HepG2 (cell line): ENCODE measurements around the gene CCDC6.
"Not testable (repeated sequence)": the region's sequence is repeated elsewhere in the genome, so short reads cannot be mapped to it uniquely, and the experiment has no call there.

Experiments used
- ATF7 ChIP-seq, 2 experiments: fragments of 450-650 bp in 1 of 2; sonication (generic) in 1 of 2; formaldehyde crosslinking in 1 of 2; IDR thresholded peaks; 2 replicates each; pipeline versions ENCODE4 v1.4.0 to v1.6.1; 2016 to 2020; ENCODE audit warnings: antibody characterized with exemption in 1 of 2, mild to moderate bottlenecking in 1 of 2, missing genetic modification reagents in 1 of 2
- CTCF ChIP-seq: sonication (generic); formaldehyde crosslinking; IDR thresholded peaks from 2 replicates; pipeline ENCODE4 v1.5.0; 2020; ENCODE audit warnings: mild to moderate bottlenecking, missing genetic modification reagents, moderate library complexity
- MAFF ChIP-seq: IDR thresholded peaks from 2 replicates; pipeline ENCODE4 v1.6.1; 2011; ENCODE audit warnings: low read depth, low read length, improper control_type of control experiment
- NFRKB ChIP-seq: fragments of 450-650 bp; IDR thresholded peaks from 2 replicates; pipeline ENCODE4 v1.6.1; 2017
- PATZ1 ChIP-seq: sonication (generic); formaldehyde crosslinking; IDR thresholded peaks from 2 replicates; pipeline ENCODE4 v1.4.0; 2020; ENCODE audit warnings: missing genetic modification reagents
- POLR2A ChIP-seq, 2 experiments: IDR thresholded peaks; 2 replicates each; pipeline ENCODE4 v1.6.1; 2011; ENCODE audit warnings: low read depth in 2 of 2, low read length in 2 of 2, mild to moderate bottlenecking in 1 of 2, moderate library complexity in 1 of 2; ENCODE audit not compliant: insufficient read depth in 1 of 2
- REL ChIP-seq: sonication (generic); formaldehyde crosslinking; conservative IDR thresholded peaks from 2 replicates; pipeline ENCODE4 v1.8.0; 2022; ENCODE audit warnings: mild to moderate bottlenecking, missing genetic modification reagents, moderate library complexity
- RFX1 ChIP-seq: fragments of 450-650 bp; IDR thresholded peaks from 2 replicates; pipeline ENCODE4 v1.6.1; 2017
- RNF2 ChIP-seq: fragments of 450-650 bp; conservative IDR thresholded peaks from 2 replicates; pipeline ENCODE4 v1.6.1; 2016; ENCODE audit warnings: low read depth
- SP1 ChIP-seq, 2 experiments: fragments of 450-650 bp in 1 of 2; sonication (generic) in 1 of 2; formaldehyde crosslinking in 1 of 2; IDR thresholded peaks; 2 replicates each; pipeline versions ENCODE4 v1.4.0 to v1.6.1; 2016 to 2020; ENCODE audit warnings: missing genetic modification reagents in 1 of 2
- ZBTB40 ChIP-seq, 2 experiments: fragments of 450-650 bp in 1 of 2; sonication (generic) in 1 of 2; formaldehyde crosslinking in 1 of 2; IDR thresholded peaks; 2 replicates each; pipeline versions ENCODE4 v1.6.1 to v1.8.0; 2016 to 2022; ENCODE audit warnings: antibody characterized with exemption in 1 of 2, mild to moderate bottlenecking in 1 of 2, missing genetic modification reagents in 1 of 2
- ZNF784 ChIP-seq: sonication (generic); formaldehyde crosslinking; IDR thresholded peaks from 2 replicates; pipeline ENCODE4 v1.5.1; 2020; ENCODE audit warnings: missing genetic modification reagents, mild to moderate bottlenecking, borderline replicate concordance
- ZNF792 ChIP-seq: IDR thresholded peaks from 2 replicates; pipeline ENCODE4 v1.6.1; 2016

GRCh38 chr10:59744762-59745161 is 161.6 kb downstream of the CCDC6 start:
- TF ChIP-seq ATF7 (IDR thresholded peaks at IDR 0.05); ATF7 (CRISPR knock-in tag; IDR thresholded peaks at IDR 0.05); POLR2A (IDR thresholded peaks at IDR 0.05; ENCODE audit: insufficient read depth in 1 of 2, low read depth in 2 of 2, low read length in 2 of 2); ZNF784 (CRISPR knock-in tag); NFRKB; REL; ZBTB40 (IDR thresholded peaks at IDR 0.05); ZBTB40 (CRISPR knock-in tag; IDR thresholded peaks at IDR 0.05); PATZ1 (CRISPR knock-in tag); RNF2; SP1 (IDR thresholded peaks at IDR 0.05); SP1 (CRISPR knock-in tag; IDR thresholded peaks at IDR 0.05); RFX1; MAFF; ZNF792 (CRISPR knock-in tag); CTCF (CRISPR knock-in tag): not testable (repeated sequence)
